Esophagus squamous epithelium (tissue), 5 donors: ENCODE results near the gene SSC5D. TPM values are rescaled to one million over a fixed set of nuclear protein-coding genes. Genes with fewer than 3 reads are reported as not detected.
"Not testable (repeated sequence)": the region's sequence is repeated elsewhere in the genome, so short reads cannot be mapped to it uniquely, and the experiment has no call there.

Experiments
- DNase-seq: peaks from one replicate; lab custom pipeline; 2025; lab: John Stamatoyannopoulos, UW
- H3K27ac ChIP-seq, 4 donors: fragments of 200-600 bp; sonication (generic); one replicate each; pipeline ENCODE4 v1.5.1; 2016 to 2019; ENCODE audit warnings: mild to moderate bottlenecking in 1 of 4
- H3K27me3 ChIP-seq, 4 donors: fragments of 200-600 bp; sonication (generic); 1 replicate in 3 of 4; 2 replicates in 1 of 4; pipeline versions ENCODE4 v1.5.1 to v1.6.0; 2017 to 2021; ENCODE audit warnings: antibody characterized with exemption in 1 of 4
- H3K36me3 ChIP-seq, 3 donors: fragments of 200-600 bp; sonication (generic); one replicate each; pipeline ENCODE4 v1.5.1; 2016 to 2019
- H3K4me1 ChIP-seq, 3 donors: fragments of 200-600 bp; sonication (generic); one replicate each; pipeline ENCODE4 v1.5.1; 2017 to 2019
- H3K4me3 ChIP-seq, 4 donors: fragments of 200-600 bp; sonication (generic); 1 replicate in 3 of 4; 2 replicates in 1 of 4; pipeline ENCODE4 v1.5.1; 2016 to 2019; ENCODE audit warnings: mild to moderate bottlenecking in 2 of 4, moderate library complexity in 1 of 4
- H3K9me3 ChIP-seq, 3 donors: fragments of 200-600 bp; sonication (generic); one replicate each; pipeline ENCODE4 v1.5.1; 2016 to 2019
- CTCF ChIP-seq, 6 experiments: fragments of 450-650 bp in 4 of 6; fragments of 200-600 bp in 2 of 6; sonication (generic) in 2 of 6; IDR thresholded peaks; one replicate each; pipeline ENCODE4 v1.5.1; 2016 to 2019; ENCODE audit warnings: antibody characterized with exemption in 6 of 6, mild to moderate bottlenecking in 4 of 6, moderate library complexity in 4 of 6
- POLR2A ChIP-seq, 4 donors: fragments of 450-650 bp; IDR thresholded peaks; one replicate each; pipeline ENCODE4 v1.6.1; 2017; ENCODE audit warnings: antibody characterized with exemption in 4 of 4, mild to moderate bottlenecking in 4 of 4, moderate library complexity in 3 of 4
- WGBS, 2 donors: methylation state at CpG; one replicate each; pipeline ENCODE4 v1.1.5; 2018; 5-methylcytosine and 5-hydroxymethylcytosine counted together
- intact Hi-C: fragments of 100-400 bp; cut with DNase I; formaldehyde crosslinking; loops from one replicate; pipeline ENCODE4 v1.15.0; 2022
- total RNA-seq, 4 donors: library from RNA; depleted of rRNA; stranded (reverse); fragments of >200 nt; gene quantifications; one replicate each; pipeline ENCODE4 v1.1.0, GENCODE V29; 2016
- donor health status: DM: yes; HTN: yes; CAD: no.

Gene SSC5D
- total RNA-seq, 4 donors from 2014 or later = 0.40 to 5.0 (median 0.68) TPM

- TF ChIP-seq POLR2A (IDR thresholded peaks at IDR 0.05) (no peak), CTCF (IDR thresholded peaks at IDR 0.05) (no peak)
- H3K4me1 ChIP-seq = peaks cover 15 to 58% (median 16%) of the 10 kb centered on the region in 3 donors
- peak overlapping the region; percentile 20 to 74 (median 58) for H3K27ac ChIP-seq
- H3K9me3 ChIP-seq = no peaks in the 10 kb centered on the region
- H3K4me3 ChIP-seq = peak overlapping the region in 1 of 4 donors; percentile 22
- intact Hi-C loops = no loop called here
- 53 to 57% methylated on average over 4 to 10 of the region's 18 CpGs for WGBS, 2 donors
- DNase-seq = no peak
- peaks cover 0 to 43% (median 0%) of the 10 kb centered on the region in 4 donors for H3K27me3 ChIP-seq
- H3K36me3 ChIP-seq = no peaks in the 10 kb centered on the region
These were observed 4.9 kb downstream of the SSC5D start for GRCh38 chr19:55493052-55493644.

- intact Hi-C loops = no loop called here
- no peaks in the 10 kb centered on the region for H3K9me3 ChIP-seq
- H3K27ac ChIP-seq = peak overlapping the region; percentile 34 to 74 (median 58)
- TF ChIP-seq CTCF (IDR thresholded peaks at IDR 0.05) (no peak), POLR2A (IDR thresholded peaks at IDR 0.05) (no peak)
- DNase-seq = no peak
- H3K4me3 ChIP-seq = peak overlapping the region in 2 of 4 donors; percentile 22 to 48
- H3K4me1 ChIP-seq = peaks cover 15 to 53% (median 16%) of the 10 kb centered on the region in 3 donors
- H3K27me3 ChIP-seq = peaks cover 0 to 43% (median 0%) of the 10 kb centered on the region in 4 donors
- WGBS, 2 donors = 20 to 32% methylated on average over 1 to 7 of the region's 38 CpGs
- no peaks in the 10 kb centered on the region for H3K36me3 ChIP-seq
These were observed 5.5 kb downstream of the SSC5D start for GRCh38 chr19:55493645-55494171.

GRCh38 chr19:55494172-55494761 lies 6.0 kb downstream of the SSC5D start:
- WGBS, 2 donors = 53 to 59% methylated on average over 7 to 10 of the region's 22 CpGs
- intact Hi-C loops = no loop called here
- H3K4me1 ChIP-seq = peaks cover 12 to 47% (median 16%) of the 10 kb centered on the region in 3 donors
- DNase-seq = no peak
- H3K27me3 ChIP-seq = peaks cover 0 to 39% (median 0%) of the 10 kb centered on the region in 4 donors
- TF ChIP-seq CTCF (IDR thresholded peaks at IDR 0.05) (no peak), POLR2A (IDR thresholded peaks at IDR 0.05) (no peak)
- no peaks in the 10 kb centered on the region for H3K9me3 ChIP-seq
- H3K27ac ChIP-seq = peak overlapping the region; percentile 42 to 74 (median 58)
- peak overlapping the region in 3 of 4 donors; percentile 15 to 48 (median 22) for H3K4me3 ChIP-seq
- no peaks in the 10 kb centered on the region for H3K36me3 ChIP-seq

GRCh38 chr19:55495646-55496349 lies 7.6 kb downstream of the SSC5D start:
- intact Hi-C loops = no loop called here
- no peaks in the 10 kb centered on the region for H3K9me3 ChIP-seq
- H3K27ac ChIP-seq = no peak overlapping the region
- H3K4me3 ChIP-seq = no peak overlapping the region
- H3K36me3 ChIP-seq = no peaks in the 10 kb centered on the region
- TF ChIP-seq CTCF (IDR thresholded peaks at IDR 0.05) = no peak
- TF ChIP-seq POLR2A (IDR thresholded peaks at IDR 0.05) = no peak
- no peak for DNase-seq
- 53 to 62% methylated on average over 4 to 8 of the region's 11 CpGs for WGBS, 2 donors
- peaks cover 0 to 32% (median 0%) of the 10 kb centered on the region in 4 donors for H3K27me3 ChIP-seq
- peaks cover 10 to 41% (median 16%) of the 10 kb centered on the region in 3 donors for H3K4me1 ChIP-seq

- 73 to 83% methylated on average over 10 of the region's 10 CpGs for WGBS, 2 donors
- H3K9me3 ChIP-seq, H3K36me3 ChIP-seq, DNase-seq, H3K27ac ChIP-seq, H3K4me3 ChIP-seq, intact Hi-C loops: not testable (repeated sequence)
- Histone ChIP-seq H3K27me3 (peaks cover 0 to 24% (median 0%) of the 10 kb centered on the region in 4 donors), H3K4me1 (peaks cover 4 to 31% (median 11%) of the 10 kb centered on the region in 3 donors)
These were observed 8.6 kb downstream of the SSC5D start for GRCh38 chr19:55496820-55497219.
